Gastroesophageal sphincter (tissue), 4 donors: ENCODE data around the gene PHF1. TPM values are rescaled to one million over a fixed set of nuclear protein-coding genes. Genes with fewer than 3 reads are reported as not detected.

ENCODE experiments used
- ATAC-seq: fragments of 150-250 bp; one replicate; pipeline ENCODE4 v1.9.1; 2016; ENCODE audit warnings: mild to moderate bottlenecking, moderate library complexity
- H3K27ac ChIP-seq, 4 donors: fragments of 200-600 bp; sonication (generic) in 3 of 4; 1 replicate in 3 of 4; 2 replicates in 1 of 4; pipeline ENCODE4 v1.5.1; 2016 to 2019
- H3K27me3 ChIP-seq: fragments of 200-600 bp; sonication (generic); one replicate; pipeline ENCODE4 v1.5.1; 2019
- H3K36me3 ChIP-seq, 2 donors: fragments of 200-600 bp; sonication (generic); one replicate each; pipeline ENCODE4 v1.5.1; 2019; ENCODE audit warnings: control low read depth in 1 of 2
- H3K4me1 ChIP-seq, 3 donors: fragments of 200-600 bp; sonication (generic); 1 replicate in 2 of 3; 2 replicates in 1 of 3; pipeline ENCODE4 v1.5.1; 2016 to 2019; ENCODE audit warnings: control low read depth in 2 of 3
- H3K4me3 ChIP-seq, 2 donors: fragments of 200-600 bp; sonication (generic); one replicate each; pipeline ENCODE4 v1.5.1; 2019; ENCODE audit warnings: mild to moderate bottlenecking in 1 of 2, moderate library complexity in 1 of 2
- H3K9me3 ChIP-seq, 3 donors: fragments of 200-600 bp; sonication (generic); one replicate each; pipeline ENCODE4 v1.5.1; 2017 to 2019; ENCODE audit warnings: control low read depth in 2 of 3
- EP300 ChIP-seq: sonication (generic); formaldehyde crosslinking; IDR thresholded peaks from one replicate; pipeline ENCODE4 v1.6.1; 2017; ENCODE audit warnings: antibody characterized with exemption, mild to moderate bottlenecking
- POLR2A ChIP-seq, 2 donors: fragments of 450-650 bp; IDR thresholded peaks; one replicate each; pipeline ENCODE4 v1.6.1; 2017; ENCODE audit warnings: antibody characterized with exemption in 2 of 2, mild to moderate bottlenecking in 2 of 2, moderate library complexity in 1 of 2
- POLR2AphosphoS5 ChIP-seq: sonication (generic); formaldehyde crosslinking; IDR thresholded peaks from one replicate; pipeline ENCODE4 v1.6.1; 2017; ENCODE audit warnings: antibody characterized with exemption
- WGBS, 2 donors: methylation state at CpG; one replicate each; pipeline ENCODE4 v1.1.5; 2018; ENCODE audit warnings: low coverage in 1 of 2; 5-methylcytosine and 5-hydroxymethylcytosine counted together
- total RNA-seq, 4 donors: library from RNA; depleted of rRNA; stranded (reverse); fragments of >200 nt; gene quantifications; one replicate each; pipeline ENCODE4 v1.1.0, GENCODE V29; 2016
- TF ChIP-seq, protein P1 (sequence below), 4 experiments: fragments of 200-600 bp in 2 of 4; fragments of 450-650 bp in 2 of 4; sonication (generic) in 1 of 4; IDR thresholded peaks; one replicate each; pipeline ENCODE4 v1.5.1; 2017 to 2019; ENCODE audit warnings: antibody characterized with exemption in 4 of 4, mild to moderate bottlenecking in 2 of 4, moderate library complexity in 2 of 4

The PHF1 gene
- total RNA-seq, 4 donors from 2014 or later = 73.0 to 91.0 (median 86.1) TPM

DNA sequence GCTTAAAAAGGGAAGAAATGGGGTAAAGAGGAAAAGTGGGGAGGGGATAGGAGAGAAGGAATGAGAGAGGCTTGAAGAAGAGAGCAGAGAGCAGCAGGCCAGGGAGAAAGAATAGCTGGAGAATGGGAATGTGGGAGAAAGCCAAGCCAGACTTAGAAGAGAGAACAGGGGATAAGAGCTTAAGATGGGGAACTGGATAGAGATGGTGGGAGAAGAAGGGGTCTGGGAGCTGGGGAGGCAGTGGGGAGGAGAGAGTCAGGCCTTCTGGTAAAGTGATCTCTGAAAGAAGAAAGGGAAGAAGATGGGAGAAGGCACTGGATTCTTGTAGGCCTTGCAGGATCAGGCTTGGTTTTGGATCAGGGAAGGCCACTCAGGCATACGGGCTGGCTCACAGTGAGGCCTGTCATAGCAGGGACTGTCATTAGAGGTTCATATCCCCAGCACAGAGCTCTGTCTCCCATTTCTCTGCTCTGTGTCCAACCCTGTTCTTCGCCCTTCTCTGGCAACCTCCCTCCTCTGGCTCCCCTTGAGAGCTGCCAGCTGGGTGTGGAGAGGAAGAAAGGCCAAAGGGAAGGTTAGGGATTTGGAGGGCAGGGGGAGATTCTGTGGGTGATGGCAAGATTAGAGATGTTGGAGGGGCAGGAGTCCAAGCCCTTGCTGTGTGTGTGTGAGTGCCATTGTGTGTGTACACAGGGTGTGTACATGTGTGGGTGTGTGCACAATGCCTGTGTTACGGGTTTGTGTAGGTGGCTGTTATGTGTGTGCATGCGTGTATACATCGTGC, 18.3 kb downstream of the PHF1 start:
- TF ChIP-seq POLR2AphosphoS5 = no peak
- TF ChIP-seq, protein P1, sequence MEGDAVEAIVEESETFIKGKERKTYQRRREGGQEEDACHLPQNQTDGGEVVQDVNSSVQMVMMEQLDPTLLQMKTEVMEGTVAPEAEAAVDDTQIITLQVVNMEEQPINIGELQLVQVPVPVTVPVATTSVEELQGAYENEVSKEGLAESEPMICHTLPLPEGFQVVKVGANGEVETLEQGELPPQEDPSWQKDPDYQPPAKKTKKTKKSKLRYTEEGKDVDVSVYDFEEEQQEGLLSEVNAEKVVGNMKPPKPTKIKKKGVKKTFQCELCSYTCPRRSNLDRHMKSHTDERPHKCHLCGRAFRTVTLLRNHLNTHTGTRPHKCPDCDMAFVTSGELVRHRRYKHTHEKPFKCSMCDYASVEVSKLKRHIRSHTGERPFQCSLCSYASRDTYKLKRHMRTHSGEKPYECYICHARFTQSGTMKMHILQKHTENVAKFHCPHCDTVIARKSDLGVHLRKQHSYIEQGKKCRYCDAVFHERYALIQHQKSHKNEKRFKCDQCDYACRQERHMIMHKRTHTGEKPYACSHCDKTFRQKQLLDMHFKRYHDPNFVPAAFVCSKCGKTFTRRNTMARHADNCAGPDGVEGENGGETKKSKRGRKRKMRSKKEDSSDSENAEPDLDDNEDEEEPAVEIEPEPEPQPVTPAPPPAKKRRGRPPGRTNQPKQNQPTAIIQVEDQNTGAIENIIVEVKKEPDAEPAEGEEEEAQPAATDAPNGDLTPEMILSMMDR (IDR thresholded peaks at IDR 0.05) = no peak
- TF ChIP-seq EP300 = no peak
- TF ChIP-seq POLR2A (IDR thresholded peaks at IDR 0.05) = no peak
- no peak for ATAC-seq
- H3K27me3 ChIP-seq = no peaks in the 10 kb centered on the region
- H3K36me3 ChIP-seq = no peaks in the 10 kb centered on the region
- no peaks in the 10 kb centered on the region for H3K9me3 ChIP-seq
- H3K27ac ChIP-seq = peak overlapping the region in 3 of 4 donors; percentile 92 to 99 (median 97)
- 48 to 60% methylated on average over 2 to 4 of the region's 5 CpGs for WGBS, 2 donors
- peaks cover 5 to 91% (median 51%) of the 10 kb centered on the region in 3 donors for H3K4me1 ChIP-seq
- no peak overlapping the region for H3K4me3 ChIP-seq

DNA sequence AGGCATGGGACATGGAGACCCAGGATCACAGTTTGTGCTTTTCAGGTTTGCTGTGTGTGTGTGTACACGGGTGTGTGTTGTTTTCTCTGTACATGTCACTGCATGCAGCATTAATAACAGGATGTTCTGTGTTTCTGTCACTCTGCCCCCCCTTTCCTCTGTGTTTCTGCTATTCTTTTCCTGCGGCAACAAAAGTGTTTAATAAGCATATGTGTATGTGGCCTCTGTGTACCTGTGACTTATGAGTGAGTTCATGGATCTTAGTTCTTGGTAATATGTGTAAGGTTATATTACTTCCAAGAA, 18.9 kb downstream of the PHF1 start:
- WGBS, 2 donors = 11 to 15% methylated on average over 2 of the region's 2 CpGs
- Histone ChIP-seq H3K4me1 (peaks cover under 1 to 89% (median 46%) of the 10 kb centered on the region in 3 donors), H3K36me3 (no peaks in the 10 kb centered on the region), H3K4me3 (no peak overlapping the region), H3K27me3 (no peaks in the 10 kb centered on the region), H3K9me3 (no peaks in the 10 kb centered on the region), H3K27ac (peak overlapping the region in 3 of 4 donors; percentile 92 to 99 (median 97))
- TF ChIP-seq, protein P1 (IDR thresholded peaks at IDR 0.05) = no peak
- ATAC-seq = no peak

DNA sequence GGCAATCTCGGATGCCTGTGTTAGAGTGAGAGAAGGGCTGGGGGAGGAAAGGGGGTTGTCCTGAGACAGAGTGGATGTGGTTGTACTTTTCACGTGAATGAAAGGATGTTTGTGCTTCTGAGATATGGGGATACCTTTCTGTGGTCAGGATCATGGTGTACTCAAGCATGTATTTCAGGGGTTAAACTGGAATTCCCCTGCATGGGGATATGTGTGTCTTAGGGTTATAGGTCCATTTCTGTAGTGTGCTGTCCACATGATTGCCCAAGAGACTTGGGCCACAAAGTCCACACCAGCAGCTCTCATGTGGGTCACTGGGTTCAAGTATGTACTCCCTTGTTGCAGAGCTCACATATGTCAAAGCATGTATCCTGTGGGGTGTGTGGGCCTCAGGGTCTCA, 19.5 kb downstream of the PHF1 start:
- H3K4me1 ChIP-seq = peaks cover 0 to 83% (median 42%) of the 10 kb centered on the region in 3 donors
- no peak for TF ChIP-seq EP300
- TF ChIP-seq, protein P1 (IDR thresholded peaks at IDR 0.05) = no peak
- no peak for TF ChIP-seq POLR2AphosphoS5
- TF ChIP-seq POLR2A (IDR thresholded peaks at IDR 0.05) = no peak
- no peaks in the 10 kb centered on the region for H3K9me3 ChIP-seq
- 14 to 20% methylated on average over 1 to 2 of the region's 2 CpGs for WGBS, 2 donors
- peaks cover 0 to 4% of the 10 kb centered on the region in 2 donors for H3K36me3 ChIP-seq
- no peaks in the 10 kb centered on the region for H3K27me3 ChIP-seq
- ATAC-seq = no peak
- H3K27ac ChIP-seq = peak overlapping the region in 2 of 4 donors; percentile 92 to 97
- H3K4me3 ChIP-seq = no peak overlapping the region

DNA sequence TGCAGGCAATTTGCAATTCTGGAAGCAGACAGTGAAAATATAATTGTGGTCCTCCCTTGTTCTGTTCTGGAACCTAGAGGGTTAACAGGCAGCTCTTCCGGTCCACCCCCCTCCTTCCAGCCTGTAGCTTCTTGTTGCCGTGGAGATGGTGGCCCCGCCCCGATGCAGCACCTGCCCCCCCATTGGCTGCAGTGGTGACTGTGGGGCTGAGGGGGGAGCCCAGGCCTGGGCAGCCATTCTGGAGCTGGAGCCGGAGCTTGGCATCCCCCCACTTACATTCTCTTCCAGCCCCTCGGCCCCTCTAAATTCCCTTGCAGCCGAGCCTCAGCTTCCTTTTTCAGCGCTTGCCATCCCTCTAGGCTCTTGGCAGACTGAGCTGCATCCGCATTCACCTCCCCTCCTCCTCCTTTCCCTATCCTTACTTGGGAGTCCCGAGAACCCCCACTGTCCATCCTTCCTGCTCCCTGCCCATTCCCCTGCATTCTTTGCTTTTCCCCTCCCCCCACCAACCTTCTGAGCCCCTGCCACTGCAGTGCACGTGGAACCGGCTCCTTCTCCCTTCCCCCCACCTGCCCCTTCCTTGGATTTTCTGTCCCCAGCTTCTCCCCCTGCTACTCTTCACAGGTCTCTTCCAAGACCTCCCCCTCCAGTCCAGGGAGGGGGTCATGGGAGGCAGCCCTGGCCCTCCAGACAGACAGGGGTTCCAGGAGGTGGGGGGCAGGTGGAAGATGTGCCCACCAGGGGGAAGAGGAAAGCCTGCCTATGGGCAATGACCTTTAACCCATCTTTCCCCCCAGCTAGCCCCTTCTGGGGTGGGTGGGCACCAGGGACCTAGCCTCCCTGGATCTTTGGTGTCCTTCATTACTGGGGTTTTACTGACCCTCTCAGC, 20.4 kb downstream of the PHF1 start:
- Histone ChIP-seq H3K4me1 (peaks cover 0 to 79% (median 42%) of the 10 kb centered on the region in 3 donors), H3K27me3 (no peaks in the 10 kb centered on the region), H3K4me3 (peak overlapping the region in 1 of 2 donors; percentile 33), H3K36me3 (peaks cover 0 to 13% of the 10 kb centered on the region in 2 donors), H3K27ac (peak overlapping the region in 3 of 4 donors; percentile 58 to 97 (median 92)), H3K9me3 (no peaks in the 10 kb centered on the region)
- TF ChIP-seq, protein P1 (IDR thresholded peaks at IDR 0.05) = no peak
- TF ChIP-seq EP300 (no peak), POLR2A (IDR thresholded peaks at IDR 0.05) (no peak), POLR2AphosphoS5 (no peak)
- 0 to 9% methylated on average over 3 to 8 of the region's 12 CpGs for WGBS, 2 donors
- ATAC-seq = peak; percentile 53
